Measurements from ENCODE around the gene CPNE5.
A peak's percentile ranks its signal among the peaks of the same experiment; 100 is the strongest.

The CPNE5 gene

DNA sequence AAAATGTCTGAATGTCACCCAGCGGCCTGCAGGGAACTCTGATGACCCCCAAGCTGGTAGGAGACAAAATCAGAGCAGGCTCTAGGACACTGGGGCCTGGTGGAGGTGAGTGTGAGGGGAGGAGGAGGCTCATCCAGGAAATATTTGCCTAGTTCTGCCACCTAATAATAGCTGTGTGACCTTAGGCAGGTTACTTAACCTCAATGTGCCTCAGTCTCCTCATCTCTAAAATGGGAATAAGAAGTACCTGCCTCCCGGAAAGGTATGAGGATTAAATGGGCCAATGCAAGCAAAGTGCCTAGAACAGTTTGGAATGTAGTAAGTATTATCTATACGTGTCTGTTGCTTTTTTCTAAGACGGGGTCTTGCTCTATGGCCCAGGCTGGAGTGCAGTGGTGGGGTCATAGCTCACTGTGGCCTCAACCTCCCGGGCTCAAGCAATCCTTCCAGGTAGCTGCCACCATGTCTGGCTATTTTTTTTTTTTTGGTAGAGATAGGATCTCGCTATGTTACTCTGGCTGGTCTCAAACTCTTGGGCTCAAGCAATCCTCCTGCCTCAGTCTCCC, 81.2 kb downstream of the CPNE5 start:
- DNase-seq, result no peak

DNA sequence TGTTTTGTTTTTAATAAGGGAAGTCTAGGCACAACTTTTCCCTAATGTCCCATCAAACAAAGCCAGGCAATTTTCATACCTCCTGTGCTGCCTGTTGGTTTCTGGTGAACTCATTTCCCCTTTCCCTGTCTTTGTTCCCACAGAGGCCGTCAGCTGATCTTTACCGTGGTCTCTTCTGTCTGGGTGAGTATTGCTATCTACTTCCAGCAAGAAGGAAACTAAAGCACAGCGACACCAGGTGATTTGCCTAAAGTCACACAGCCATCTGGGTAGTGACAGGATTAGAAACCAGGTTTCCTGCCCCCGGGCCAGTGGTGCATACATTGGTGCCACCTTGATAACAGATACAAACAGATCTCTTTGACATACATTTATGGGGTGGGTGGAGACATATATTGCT, 82.0 kb downstream of the CPNE5 start:
- no peak for DNase-seq

DNA sequence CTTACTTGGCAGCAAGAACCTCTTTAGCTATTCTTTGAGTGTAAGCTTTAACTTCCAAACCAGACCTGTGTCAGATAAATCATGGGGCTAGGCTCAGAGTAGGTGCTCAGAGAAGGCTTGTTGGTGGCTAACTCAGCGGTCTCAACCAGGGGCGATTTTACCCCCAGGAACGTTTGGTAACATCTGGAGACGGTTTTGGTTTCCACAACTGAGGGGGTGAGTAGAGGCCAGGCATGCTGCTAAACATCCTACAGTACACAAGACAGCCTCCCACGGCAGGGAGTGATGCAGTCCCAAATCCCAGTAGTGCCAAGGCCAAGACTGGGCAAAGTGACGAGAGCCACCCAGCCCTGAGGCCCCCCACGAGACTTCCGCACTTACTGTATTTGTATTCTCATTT, 82.5 kb downstream of the CPNE5 start:
- no peak for DNase-seq

DNA sequence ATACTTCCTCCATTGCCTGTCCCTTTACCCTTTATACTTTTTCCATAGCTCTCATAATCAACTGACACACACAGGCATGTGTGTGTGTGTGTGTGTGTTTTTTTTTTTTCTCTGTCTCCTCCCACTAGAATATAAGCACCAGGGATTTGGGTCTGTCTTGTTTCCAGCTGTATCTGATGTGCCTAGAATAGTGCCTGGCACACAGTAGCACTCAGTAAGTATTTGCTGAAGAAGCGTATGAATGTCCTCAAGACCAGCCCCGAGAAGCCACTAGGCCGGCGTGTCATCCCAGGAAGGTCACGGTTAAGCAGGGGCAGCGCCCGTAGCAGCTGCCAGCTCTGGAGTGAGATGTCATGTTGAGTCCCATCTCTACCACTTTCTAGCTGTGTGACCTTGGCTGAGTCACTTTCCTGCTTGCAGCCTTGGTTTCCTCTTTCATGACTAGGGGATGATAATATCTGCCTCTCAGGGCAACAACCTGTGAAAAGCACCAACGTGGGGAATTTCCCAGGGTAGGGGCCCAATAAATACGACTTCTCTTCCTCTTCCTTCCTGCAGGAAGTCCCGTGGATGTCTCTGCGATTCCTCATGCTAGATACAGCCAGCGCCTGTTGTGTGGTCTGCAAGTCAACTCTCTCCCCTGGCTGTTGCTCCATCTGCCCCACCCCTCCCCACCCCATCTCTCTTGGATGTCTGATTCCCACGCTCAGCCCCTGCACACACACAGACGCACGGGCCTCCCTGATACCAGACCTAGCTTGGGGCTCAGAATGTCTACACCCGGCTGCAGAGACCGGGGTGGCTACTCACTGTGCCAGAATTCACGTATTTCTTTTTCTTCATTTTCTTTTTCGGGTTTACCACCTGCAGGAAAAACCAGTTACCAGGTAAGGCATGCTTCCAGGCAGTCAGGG, 83.6 kb downstream of the CPNE5 start:
- peak; percentile 61 for DNase-seq

DNA sequence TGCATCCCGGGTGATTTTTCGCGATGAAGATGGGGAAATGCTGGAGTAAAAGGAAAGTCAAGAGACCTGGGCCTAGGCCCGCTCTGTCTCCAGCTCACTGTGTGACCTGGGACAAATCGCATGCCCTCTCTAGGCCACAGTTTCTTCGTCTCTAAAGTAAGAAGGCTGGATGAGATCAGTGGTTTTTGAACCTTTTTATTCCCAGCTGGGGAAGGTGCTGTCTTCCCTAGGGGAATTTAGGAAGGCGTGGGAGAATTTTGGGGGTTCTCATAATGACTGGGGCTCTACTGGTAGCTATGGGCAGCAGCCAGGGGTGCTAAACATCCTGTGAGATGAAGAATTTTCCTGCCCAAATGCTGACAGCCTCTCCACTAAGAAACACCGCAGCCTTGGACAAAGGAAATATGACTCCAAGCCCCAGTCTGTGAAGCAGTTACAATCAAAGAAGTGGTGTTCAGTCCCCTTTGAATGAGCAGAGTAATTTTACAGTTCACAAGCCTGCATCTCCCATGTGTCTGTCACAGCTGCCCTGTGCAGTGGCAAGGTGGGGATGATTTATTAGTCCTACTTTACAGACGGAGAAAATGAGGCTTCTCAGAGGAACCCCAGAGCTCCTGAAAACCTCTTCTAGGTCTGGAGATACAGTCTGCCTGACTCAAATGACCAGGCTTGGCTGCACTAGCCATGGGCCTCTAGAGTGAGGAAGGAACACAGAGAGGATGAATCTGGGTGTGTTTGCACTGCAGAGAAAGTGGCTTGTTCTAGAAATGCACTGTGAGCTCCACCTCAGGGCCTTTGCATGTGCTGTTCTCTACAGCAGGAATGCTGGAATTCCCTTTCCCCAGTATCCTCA, 84.4 kb downstream of the CPNE5 start:
- DNase-seq, result no peak

DNA sequence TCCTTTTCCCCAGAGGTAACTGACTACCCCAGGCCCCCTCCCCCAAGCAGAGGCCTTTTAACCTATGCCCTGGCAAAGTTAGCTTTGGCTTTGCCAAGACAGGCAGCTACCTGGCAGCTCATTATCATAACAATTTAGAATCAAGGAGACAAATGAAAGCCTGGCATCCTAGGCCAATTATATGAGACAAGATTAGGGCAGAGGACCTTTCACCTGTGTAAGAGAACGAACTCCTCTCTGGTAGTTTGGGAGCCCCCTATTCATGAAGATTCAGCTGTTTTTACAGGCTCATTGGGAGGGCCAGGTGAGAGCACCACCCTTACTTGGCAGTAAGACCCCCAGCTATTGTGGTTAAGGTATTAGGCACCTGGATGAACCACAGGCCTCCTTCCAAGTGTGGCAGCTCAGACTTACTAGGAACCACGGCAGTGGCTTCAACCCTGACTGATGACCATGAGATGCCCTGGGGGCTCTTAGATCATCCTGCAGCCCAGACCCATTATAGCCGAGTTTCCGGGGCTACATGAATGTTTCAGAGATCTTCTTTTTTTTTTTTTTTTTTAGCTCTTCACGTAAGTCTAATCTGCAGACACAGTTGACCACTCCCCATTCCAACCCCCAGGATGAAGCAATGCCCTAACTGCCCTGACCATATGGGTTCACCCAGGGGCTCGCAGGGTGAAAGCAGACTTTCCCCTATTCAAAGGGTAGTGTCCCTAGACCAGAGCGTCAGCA, 85.4 kb downstream of the CPNE5 start:
- no peak for DNase-seq

DNA sequence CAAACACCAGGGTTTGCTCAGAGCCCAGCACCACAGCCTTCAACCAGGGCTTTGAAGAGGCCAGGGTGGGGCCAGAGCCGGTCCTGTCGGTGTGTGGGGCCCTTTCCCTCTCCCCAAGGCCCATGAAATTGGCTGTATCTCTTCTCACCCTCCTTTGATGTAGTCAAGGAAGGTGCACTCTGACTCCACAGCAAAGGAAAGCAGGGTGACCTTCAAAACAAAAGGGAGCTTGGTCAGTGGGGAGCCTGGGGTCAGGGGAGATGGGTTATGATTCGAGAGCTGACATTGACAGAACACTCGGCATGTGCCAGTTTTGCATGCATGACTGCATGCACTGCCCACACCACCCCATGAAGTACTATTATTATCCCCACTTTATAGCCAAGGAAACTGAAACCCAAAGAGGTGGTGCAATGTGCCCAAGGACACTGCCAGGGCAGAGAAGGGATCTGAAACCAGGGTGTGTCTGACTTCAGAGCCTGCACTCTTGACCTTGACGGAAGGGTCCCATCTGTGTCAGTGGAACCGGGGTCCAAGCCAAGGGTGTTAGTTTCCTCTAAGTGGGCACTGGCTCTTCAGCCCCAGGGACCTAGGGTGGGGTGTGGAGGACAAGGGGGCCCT, 86.2 kb downstream of the CPNE5 start:
- DNase-seq, result no peak

DNA sequence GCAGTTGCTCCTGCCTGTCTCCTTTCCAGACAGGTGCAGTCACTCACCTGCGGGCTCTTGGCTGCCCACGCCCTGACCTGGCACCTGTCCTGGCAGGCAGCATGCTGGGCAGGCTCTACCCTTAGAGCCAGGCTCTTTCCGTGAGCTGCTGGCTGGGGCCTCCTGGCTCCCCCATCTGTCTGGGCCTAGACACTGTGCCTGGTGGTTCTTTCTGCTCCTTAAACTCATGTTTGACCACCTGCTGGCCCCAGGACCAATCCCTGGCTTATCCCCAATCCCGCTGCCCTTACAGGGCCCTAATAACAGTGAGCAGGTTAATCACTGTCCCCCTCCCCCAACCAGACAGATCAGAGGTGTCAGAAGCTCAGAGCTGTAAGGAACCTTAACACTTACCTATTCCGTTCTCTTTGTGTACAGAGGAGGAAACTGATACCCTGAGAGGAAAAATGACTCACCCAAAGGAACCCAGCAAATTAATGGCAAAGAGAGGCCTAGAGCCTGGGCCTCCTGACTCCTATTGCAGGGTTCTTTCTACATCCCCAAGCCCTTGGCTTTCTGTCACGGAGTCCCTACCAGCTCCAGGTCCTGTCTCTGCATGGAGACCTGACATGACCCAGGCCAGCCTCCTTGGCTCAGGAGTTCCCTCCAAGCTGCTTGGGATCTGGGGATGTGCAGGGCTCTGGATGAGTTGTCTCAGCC, 86.9 kb downstream of the CPNE5 start:
- DNase-seq, result no peak

DNA sequence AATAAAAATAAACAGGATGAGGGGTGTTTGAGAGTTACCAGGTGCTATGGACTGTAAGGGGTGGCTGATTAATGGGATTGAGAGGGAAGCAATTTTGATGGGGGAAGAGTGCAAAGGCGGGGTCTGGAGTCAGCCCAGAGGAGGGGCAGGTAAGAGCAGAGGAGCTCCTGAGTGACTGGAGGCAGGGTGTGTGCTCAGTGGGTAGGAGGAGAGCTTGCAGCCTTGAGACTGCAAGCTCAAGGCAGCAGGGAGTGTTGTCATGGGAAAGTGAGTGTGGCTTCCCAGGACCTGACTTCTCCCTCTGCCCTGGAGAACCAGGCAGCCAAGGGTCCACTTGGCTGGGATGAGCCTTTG, 87.4 kb downstream of the CPNE5 start:
- DNase-seq, result no peak

DNA sequence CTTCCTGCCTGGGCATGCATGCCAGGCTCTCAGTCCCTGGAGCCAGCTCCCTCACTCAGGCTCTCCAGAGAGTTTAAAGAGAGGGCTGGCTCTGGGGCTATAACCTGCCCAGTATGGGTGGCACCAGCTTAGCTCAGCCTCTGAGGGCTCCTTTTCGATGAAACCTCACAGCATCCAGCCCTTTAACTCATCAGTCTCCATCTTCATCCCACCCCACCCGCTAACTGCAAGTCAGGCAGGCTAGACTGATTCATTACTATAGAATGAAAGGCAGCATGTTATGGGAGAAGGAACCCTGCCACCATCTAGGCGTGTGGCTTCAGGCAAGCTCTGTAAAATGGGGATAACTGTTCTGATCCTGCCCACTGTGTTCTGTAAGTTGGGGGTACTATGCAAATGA, 88.2 kb downstream of the CPNE5 start:
- no peak for DNase-seq

DNA sequence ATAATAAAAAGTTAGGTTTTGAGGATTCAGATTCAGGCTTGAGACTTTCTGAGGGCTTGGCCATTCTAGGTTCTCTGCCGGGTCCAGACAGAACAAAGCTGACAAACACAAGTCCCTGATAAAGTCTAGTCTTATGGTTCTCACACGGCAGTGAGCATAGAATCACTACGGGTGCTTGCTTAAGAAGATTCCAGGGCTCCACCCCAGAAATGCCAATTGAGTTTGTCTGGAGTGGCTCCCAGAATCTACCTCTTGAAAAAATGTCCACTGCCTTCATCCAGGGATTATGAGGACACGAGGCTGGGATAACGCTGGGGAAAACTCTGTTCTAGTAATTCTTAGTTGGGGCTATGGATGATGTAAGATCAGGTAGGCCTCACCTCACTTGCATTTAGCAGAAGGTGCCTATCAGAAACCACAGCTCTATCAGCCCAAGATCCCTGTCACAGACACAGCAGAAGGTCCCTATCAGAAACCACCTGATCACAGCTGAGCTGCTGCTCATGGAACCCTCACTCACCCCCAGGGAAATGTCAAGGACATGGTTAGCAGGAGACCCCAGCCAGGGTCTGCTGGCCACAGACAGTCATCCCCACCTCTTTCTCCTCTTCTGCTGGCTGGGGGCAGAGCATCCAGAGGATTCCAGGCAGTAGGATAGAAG, 89.3 kb downstream of the CPNE5 start:
- DNase-seq, result no peak

DNA sequence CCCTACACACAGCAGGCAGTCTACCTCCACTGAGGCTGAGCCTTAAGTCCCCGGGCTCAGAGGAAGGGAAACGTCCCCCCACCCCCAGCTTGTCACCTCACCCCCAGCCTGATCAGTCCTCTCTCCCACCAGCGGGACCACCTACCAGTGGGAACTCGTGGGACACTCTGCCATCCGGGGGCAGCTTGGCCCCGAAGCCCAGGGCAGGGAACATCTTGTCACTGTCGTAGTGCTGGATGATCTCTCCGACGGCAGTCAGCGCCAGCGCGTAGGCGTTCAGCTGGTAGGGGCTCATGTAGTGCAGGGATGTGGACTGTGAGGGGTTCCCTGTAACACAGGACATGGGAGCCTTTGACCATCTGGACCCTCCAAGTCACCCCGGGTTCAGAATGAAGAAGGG, 93.0 kb downstream of the CPNE5 start:
- DNase-seq, result no peak

DNA sequence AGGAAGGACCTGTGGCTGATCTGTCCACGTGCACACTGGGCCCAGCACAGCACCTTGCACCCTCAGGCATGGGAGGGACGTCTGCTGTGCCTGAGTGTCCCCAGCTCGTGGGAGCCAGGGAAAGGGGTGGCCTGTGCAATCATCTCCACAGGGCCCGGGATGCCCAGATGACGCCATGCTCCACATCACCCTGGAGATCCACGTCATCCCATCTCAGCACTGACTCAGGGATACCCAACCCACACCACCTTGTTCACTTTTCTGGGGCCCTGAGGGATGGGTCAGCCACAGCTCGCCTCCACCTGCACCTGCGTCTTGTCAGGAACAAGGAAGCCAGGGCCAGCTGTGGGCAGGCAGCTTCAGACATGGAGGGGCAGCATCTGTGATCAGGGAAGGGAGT, 93.4 kb downstream of the CPNE5 start:
- DNase-seq, result no peak

DNA sequence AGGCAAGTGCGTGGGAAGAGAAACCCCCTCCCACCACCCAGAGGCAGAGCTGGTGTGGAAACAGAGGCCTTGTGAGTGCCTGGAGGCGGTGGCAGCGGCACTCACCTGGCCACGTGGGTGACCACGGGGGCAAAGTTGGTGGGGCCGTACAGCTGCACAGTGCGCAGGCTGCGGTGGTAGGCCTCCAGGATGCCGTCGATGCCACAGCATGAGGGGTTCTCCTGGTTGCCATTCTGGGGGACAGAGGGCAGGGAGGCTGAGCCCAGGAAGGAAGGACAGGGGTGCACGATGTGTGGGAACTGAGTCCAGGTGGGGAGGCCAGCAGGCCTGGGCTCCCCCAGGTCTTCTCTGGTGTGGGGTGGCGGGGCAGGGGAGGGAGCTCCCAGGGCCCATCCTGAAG, 94.0 kb downstream of the CPNE5 start:
- DNase-seq, result no peak

DNA sequence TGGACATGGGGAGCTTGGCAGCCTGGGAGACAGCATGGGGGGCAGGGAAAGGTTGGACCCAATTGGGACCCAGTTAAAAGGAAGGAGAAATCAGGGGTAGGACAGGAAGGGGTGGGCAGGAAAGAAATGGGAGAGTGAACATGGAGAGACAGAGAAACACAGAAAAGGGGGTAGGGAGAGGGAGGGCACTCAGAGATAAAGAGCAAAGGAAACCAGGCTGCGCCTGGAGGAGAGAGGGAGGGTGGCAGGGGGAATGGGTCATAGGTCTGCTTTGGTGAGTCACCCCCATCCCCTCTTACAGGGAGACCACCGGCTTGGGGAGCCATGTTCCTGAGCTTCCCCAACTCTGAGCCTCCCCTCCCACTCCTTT, 95.0 kb downstream of the CPNE5 start:
- DNase-seq, result no peak

DNA sequence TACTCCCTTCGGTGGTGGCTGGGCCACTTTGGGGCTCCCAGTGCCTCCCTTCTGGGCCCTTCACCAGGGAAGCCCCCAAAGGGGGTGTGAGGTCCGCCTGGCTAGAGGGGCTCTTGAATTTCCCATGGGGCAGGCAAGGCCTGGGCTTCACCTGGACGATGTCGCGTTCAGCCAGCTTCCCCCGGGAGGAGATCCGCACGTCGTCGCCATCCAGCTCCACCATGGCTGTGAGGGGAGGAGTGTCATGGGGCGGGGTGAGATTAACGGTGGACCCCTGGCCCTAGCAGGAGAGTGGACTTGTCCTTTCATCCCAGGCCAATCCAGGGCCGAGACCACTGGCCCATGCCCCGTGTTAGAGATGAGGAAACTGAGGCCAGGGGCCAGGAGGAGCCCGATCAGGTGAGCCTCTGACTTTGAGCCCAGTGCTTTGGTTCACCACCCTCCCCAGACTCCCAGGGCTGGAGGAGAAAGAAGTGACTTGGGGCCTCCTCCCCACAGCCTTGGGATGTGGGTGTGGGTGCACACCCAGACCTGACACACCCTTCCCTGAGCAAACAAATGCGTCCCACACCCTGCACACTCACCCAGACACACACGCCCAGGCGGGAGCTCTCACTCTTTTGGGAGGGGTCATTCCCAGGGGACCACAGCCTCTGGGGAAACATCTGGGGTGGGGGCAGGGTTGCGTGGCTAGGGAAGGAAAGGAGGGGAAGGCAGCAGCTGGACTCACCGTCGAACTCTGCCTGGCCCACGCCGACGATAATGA, 95.5 kb downstream of the CPNE5 start:
- DNase-seq, result no peak

DNA sequence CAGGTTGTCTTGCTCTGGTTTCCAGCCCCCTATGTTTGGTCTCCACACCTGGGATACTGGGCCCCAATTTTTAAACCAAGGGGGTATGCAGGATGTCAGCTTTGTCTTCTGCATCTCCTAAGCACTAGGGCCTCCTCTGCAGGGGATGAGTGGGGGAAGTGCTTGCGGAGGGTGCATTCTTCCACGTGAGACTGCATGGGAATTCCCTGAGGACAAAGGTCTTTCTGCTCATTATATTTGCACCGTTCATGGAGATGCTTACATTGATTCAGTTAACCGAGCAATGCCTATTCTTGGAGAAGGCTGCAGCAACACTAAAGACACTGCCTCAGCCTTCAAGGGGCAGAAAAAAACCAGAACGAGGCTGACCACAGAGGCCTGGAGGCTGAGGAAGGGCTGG, 96.2 kb downstream of the CPNE5 start:
- no peak for DNase-seq

DNA sequence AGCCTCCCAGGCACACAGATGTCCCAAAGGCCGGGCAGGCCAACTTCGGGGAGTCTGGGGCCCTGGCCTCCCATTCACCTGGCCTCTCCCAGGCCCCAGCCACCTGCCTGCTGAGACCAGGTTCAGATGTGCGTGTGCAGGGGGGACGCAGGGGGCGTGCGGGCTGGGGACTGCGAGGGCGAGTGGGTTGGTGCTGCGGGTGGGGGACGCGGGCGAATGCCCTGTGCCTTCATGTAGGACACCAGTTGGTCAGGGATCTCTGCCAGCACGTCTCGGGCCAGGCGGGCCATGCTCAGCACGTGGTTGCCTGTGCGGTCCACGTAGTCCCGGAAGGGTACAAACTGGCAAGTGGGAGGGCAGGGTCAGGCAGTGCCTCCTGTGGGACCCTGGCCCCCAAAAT, 97.1 kb downstream of the CPNE5 start:
- no peak for DNase-seq

DNA sequence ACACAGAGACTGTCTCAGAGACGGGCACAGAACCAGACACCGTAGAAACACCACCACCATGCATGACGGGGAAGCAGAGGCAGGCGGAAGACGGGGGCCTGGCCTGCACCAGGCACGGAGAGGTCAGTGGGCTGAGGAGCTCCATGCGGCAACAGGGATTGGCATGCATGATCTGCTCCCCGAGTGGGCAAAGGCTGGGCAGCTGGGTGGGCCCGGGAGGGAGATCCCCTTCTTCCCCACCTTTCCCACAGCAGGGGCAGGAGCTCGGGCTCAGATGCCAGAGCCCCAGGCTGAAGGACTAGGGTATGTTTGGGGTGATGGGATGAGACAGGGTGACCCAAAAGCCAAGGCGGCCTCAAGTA, 98.4 kb downstream of the CPNE5 start:
- no peak for DNase-seq

DNA sequence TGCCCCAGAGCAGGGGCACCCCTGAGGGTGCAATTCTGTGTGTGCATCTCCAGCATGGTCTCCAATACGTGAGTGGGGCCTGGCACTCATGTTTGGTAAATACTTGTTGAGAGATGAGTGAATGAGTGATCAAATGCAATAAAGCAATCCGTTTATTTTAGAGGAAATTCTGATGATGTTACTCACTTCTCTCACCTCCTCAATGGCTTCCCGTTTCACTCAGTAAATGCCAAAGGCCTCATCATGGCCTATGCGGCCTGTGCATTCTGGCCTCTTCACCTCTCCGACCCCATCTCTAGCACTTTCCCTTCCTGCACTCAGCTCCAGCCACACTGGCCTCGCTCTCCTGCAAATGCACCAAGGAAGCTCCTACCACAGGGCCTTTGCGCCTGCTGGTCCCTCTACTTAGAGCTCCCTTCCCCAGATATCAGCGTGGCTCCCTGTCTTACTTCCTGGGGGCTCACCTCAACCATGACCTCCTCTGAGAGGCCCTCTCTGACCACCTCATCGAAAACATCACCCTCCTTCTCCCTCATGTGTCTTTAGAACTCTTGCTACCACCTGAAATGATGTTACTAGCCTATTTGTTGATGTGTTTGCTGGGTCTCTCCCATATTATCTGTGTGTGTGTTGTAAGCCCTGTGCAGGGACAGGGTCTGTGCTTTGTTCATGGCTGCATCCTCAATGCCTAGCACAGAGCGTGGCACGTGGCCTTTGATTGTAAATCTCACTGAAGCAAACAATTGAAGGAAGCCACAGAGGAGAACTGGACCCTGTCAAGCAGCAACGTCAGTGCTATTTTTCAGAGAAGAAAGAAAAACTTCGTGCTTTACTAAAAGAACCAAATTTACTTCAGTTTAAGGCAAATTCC, 99.1 kb downstream of the CPNE5 start:
- DNase-seq, result no peak
